ENCODE measurements around the gene CASZ1.

CASZ1 gene

GRCh38 chr1:10765304-10765703 lies 31.1 kb downstream of the CASZ1 start:
- H3K27ac ChIP-seq (ENCODE audit: low read depth, low read length) = no peak overlapping the region
- H3K9ac ChIP-seq (ENCODE audit: low read length in 5 of 5) = no peak overlapping the region
- H3K9me3 ChIP-seq (ENCODE audit: control insufficient read depth in 5 of 5, low read length in 5 of 5) = no peaks in the 10 kb centered on the region
- H3K4me3 ChIP-seq (ENCODE audit: low read depth in 1 of 5, low read length in 5 of 5) = no peak overlapping the region
- H3K4me1 ChIP-seq (ENCODE audit: control insufficient read depth in 5 of 5, insufficient read depth in 5 of 5, low read length in 5 of 5) = peaks cover 0 to 62% (median 35%) of the 10 kb centered on the region in 5 donors
- peaks cover 0 to 7% (median 3%) of the 10 kb centered on the region in 5 donors for H3K27me3 ChIP-seq (ENCODE audit: control insufficient read depth in 5 of 5, insufficient read depth in 4 of 5, low read length in 5 of 5)
- H3K36me3 ChIP-seq (ENCODE audit: control insufficient read depth in 5 of 5, insufficient read depth in 5 of 5, low read length in 5 of 5) = no peaks in the 10 kb centered on the region

DNA sequence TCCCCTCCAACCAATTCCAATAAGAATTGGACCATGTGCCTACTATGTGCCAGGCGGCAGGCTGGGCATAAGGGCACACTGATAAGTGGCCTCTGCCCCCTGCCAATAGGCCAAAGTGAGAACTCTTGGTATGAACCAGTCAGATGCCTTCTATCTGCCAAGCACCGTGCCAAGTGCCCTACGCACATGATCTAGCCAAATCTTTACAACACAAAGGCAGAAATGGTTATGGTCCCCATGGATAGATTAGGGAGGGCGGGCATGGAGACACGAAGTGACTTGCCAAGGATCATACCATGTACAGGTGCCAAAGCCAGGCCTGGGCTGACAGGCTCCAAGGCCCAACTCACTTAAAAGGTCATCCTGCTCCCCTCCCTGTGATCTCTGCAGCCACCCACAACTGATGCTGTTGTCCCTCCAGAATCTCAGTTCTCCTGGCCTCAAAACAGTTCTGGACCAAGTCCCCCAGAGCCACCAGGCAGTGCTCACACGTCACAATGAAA lies 32.1 kb downstream of the CASZ1 start:
- H3K9ac ChIP-seq (ENCODE audit: low read length in 5 of 5) = no peak overlapping the region
- no peak overlapping the region for H3K27ac ChIP-seq (ENCODE audit: low read depth, low read length)
- H3K36me3 ChIP-seq (ENCODE audit: control insufficient read depth in 5 of 5, insufficient read depth in 5 of 5, low read length in 5 of 5) = no peaks in the 10 kb centered on the region
- H3K4me3 ChIP-seq (ENCODE audit: low read depth in 1 of 5, low read length in 5 of 5) = no peak overlapping the region
- peaks cover 0 to 72% (median 35%) of the 10 kb centered on the region in 5 donors for H3K4me1 ChIP-seq (ENCODE audit: control insufficient read depth in 5 of 5, insufficient read depth in 5 of 5, low read length in 5 of 5)
- H3K9me3 ChIP-seq (ENCODE audit: control insufficient read depth in 5 of 5, low read length in 5 of 5) = no peaks in the 10 kb centered on the region
- peaks cover 2 to 7% (median 5%) of the 10 kb centered on the region in 5 donors for H3K27me3 ChIP-seq (ENCODE audit: control insufficient read depth in 5 of 5, insufficient read depth in 4 of 5, low read length in 5 of 5)

DNA sequence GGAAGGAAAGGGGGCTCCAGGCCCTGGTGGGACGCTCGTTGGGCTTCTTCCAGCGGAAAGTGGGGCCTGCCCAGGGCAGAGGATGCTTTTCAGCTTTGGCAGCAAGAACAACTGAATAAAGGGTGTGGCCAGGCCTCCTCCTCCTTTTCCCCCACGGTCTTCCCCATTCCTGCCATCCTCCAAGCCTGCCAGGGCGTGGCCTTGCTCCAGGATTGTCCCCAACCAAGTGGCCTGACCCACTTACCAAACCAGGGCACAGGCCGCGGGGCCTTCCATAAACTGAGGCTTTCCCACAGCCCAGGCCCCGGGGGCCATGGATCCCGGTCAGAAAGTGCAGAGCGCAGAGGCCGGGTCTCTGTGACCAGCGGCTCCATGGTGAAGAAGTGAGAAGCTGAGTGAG lies 33.6 kb downstream of the CASZ1 start:
- Histone ChIP-seq H3K36me3 (ENCODE audit: control insufficient read depth in 5 of 5, insufficient read depth in 5 of 5, low read length in 5 of 5) (no peaks in the 10 kb centered on the region), H3K27me3 (ENCODE audit: control insufficient read depth in 5 of 5, insufficient read depth in 4 of 5, low read length in 5 of 5) (peaks cover 3 to 12% (median 7%) of the 10 kb centered on the region in 5 donors), H3K4me3 (ENCODE audit: low read depth in 1 of 5, low read length in 5 of 5) (no peak overlapping the region), H3K9ac (ENCODE audit: low read length in 5 of 5) (peak overlapping the region in 1 of 5 donors; percentile 61), H3K4me1 (ENCODE audit: control insufficient read depth in 5 of 5, insufficient read depth in 5 of 5, low read length in 5 of 5) (peaks cover 0 to 77% (median 35%) of the 10 kb centered on the region in 5 donors), H3K9me3 (ENCODE audit: control insufficient read depth in 5 of 5, low read length in 5 of 5) (no peaks in the 10 kb centered on the region), H3K27ac (ENCODE audit: low read depth, low read length) (peak overlapping the region; percentile 38)

- Histone ChIP-seq H3K9me3 (ENCODE audit: control insufficient read depth in 5 of 5, low read length in 5 of 5) (no peaks in the 10 kb centered on the region), H3K4me1 (ENCODE audit: control insufficient read depth in 5 of 5, insufficient read depth in 5 of 5, low read length in 5 of 5) (peaks cover 0 to 81% (median 35%) of the 10 kb centered on the region in 5 donors), H3K27me3 (ENCODE audit: control insufficient read depth in 5 of 5, insufficient read depth in 4 of 5, low read length in 5 of 5) (peaks cover 3 to 12% (median 7%) of the 10 kb centered on the region in 5 donors), H3K4me3 (ENCODE audit: low read depth in 1 of 5, low read length in 5 of 5) (peak overlapping the region in 2 of 5 donors; percentile 40 to 42), H3K36me3 (ENCODE audit: control insufficient read depth in 5 of 5, insufficient read depth in 5 of 5, low read length in 5 of 5) (no peaks in the 10 kb centered on the region), H3K9ac (ENCODE audit: low read length in 5 of 5) (peak overlapping the region in 1 of 5 donors; percentile 48), H3K27ac (ENCODE audit: low read depth, low read length) (peak overlapping the region; percentile 38)
Measured at GRCh38 chr1:10762153-10762523, 34.3 kb downstream of the CASZ1 start.

- Histone ChIP-seq H3K36me3 (ENCODE audit: control insufficient read depth in 5 of 5, insufficient read depth in 5 of 5, low read length in 5 of 5) (no peaks in the 10 kb centered on the region), H3K4me3 (ENCODE audit: low read depth in 1 of 5, low read length in 5 of 5) (peak overlapping the region in 3 of 5 donors; percentile 32 to 42 (median 40)), H3K27me3 (ENCODE audit: control insufficient read depth in 5 of 5, insufficient read depth in 4 of 5, low read length in 5 of 5) (peaks cover 3 to 12% (median 7%) of the 10 kb centered on the region in 5 donors), H3K4me1 (ENCODE audit: control insufficient read depth in 5 of 5, insufficient read depth in 5 of 5, low read length in 5 of 5) (peaks cover 0 to 84% (median 40%) of the 10 kb centered on the region in 5 donors), H3K27ac (ENCODE audit: low read depth, low read length) (peak overlapping the region; percentile 38), H3K9me3 (ENCODE audit: control insufficient read depth in 5 of 5, low read length in 5 of 5) (no peaks in the 10 kb centered on the region), H3K9ac (ENCODE audit: low read length in 5 of 5) (peak overlapping the region in 2 of 5 donors; percentile 15 to 48)
Measured at GRCh38 chr1:10761503-10762152, 34.8 kb downstream of the CASZ1 start.

GRCh38 chr1:10760566-10761502 lies 35.6 kb downstream of the CASZ1 start:
- Histone ChIP-seq H3K27ac (ENCODE audit: low read depth, low read length) (peak overlapping the region; percentile 38), H3K9ac (ENCODE audit: low read length in 5 of 5) (no peak overlapping the region), H3K9me3 (ENCODE audit: control insufficient read depth in 5 of 5, low read length in 5 of 5) (no peaks in the 10 kb centered on the region), H3K36me3 (ENCODE audit: control insufficient read depth in 5 of 5, insufficient read depth in 5 of 5, low read length in 5 of 5) (no peaks in the 10 kb centered on the region), H3K27me3 (ENCODE audit: control insufficient read depth in 5 of 5, insufficient read depth in 4 of 5, low read length in 5 of 5) (peaks cover 3 to 12% (median 4%) of the 10 kb centered on the region in 5 donors), H3K4me1 (ENCODE audit: control insufficient read depth in 5 of 5, insufficient read depth in 5 of 5, low read length in 5 of 5) (peaks cover 0 to 84% (median 43%) of the 10 kb centered on the region in 5 donors), H3K4me3 (ENCODE audit: low read depth in 1 of 5, low read length in 5 of 5) (peak overlapping the region in 1 of 5 donors; percentile 32)

- no peak overlapping the region for H3K27ac ChIP-seq (ENCODE audit: low read depth, low read length)
- H3K36me3 ChIP-seq (ENCODE audit: control insufficient read depth in 5 of 5, insufficient read depth in 5 of 5, low read length in 5 of 5) = no peaks in the 10 kb centered on the region
- H3K27me3 ChIP-seq (ENCODE audit: control insufficient read depth in 5 of 5, insufficient read depth in 4 of 5, low read length in 5 of 5) = peaks cover 2 to 9% (median 4%) of the 10 kb centered on the region in 5 donors
- no peaks in the 10 kb centered on the region for H3K9me3 ChIP-seq (ENCODE audit: control insufficient read depth in 5 of 5, low read length in 5 of 5)
- H3K4me3 ChIP-seq (ENCODE audit: low read depth in 1 of 5, low read length in 5 of 5) = no peak overlapping the region
- peaks cover 0 to 78% (median 47%) of the 10 kb centered on the region in 5 donors for H3K4me1 ChIP-seq (ENCODE audit: control insufficient read depth in 5 of 5, insufficient read depth in 5 of 5, low read length in 5 of 5)
- H3K9ac ChIP-seq (ENCODE audit: low read length in 5 of 5) = no peak overlapping the region
Measured at GRCh38 chr1:10759413-10760200, 36.8 kb downstream of the CASZ1 start.

- Histone ChIP-seq H3K9me3 (ENCODE audit: control insufficient read depth in 5 of 5, low read length in 5 of 5) (no peaks in the 10 kb centered on the region), H3K27me3 (ENCODE audit: control insufficient read depth in 5 of 5, insufficient read depth in 4 of 5, low read length in 5 of 5) (peaks cover 7 to 21% (median 12%) of the 10 kb centered on the region in 5 donors), H3K9ac (ENCODE audit: low read length in 5 of 5) (peak overlapping the region in 1 of 5 donors; percentile 28), H3K36me3 (ENCODE audit: control insufficient read depth in 5 of 5, insufficient read depth in 5 of 5, low read length in 5 of 5) (no peaks in the 10 kb centered on the region), H3K4me1 (ENCODE audit: control insufficient read depth in 5 of 5, insufficient read depth in 5 of 5, low read length in 5 of 5) (peaks cover 0 to 53% (median 31%) of the 10 kb centered on the region in 5 donors), H3K4me3 (ENCODE audit: low read depth in 1 of 5, low read length in 5 of 5) (no peak overlapping the region), H3K27ac (ENCODE audit: low read depth, low read length) (no peak overlapping the region)
Measured at GRCh38 chr1:10756842-10757241, 39.6 kb downstream of the CASZ1 start.

GRCh38 chr1:10755970-10756521 lies 40.4 kb downstream of the CASZ1 start:
- peak overlapping the region in 2 of 5 donors; percentile 3 to 32 for H3K4me3 ChIP-seq (ENCODE audit: low read depth in 1 of 5, low read length in 5 of 5)
- H3K27me3 ChIP-seq (ENCODE audit: control insufficient read depth in 5 of 5, insufficient read depth in 4 of 5, low read length in 5 of 5) = peaks cover 7 to 27% (median 15%) of the 10 kb centered on the region in 5 donors
- no peaks in the 10 kb centered on the region for H3K36me3 ChIP-seq (ENCODE audit: control insufficient read depth in 5 of 5, insufficient read depth in 5 of 5, low read length in 5 of 5)
- no peak overlapping the region for H3K27ac ChIP-seq (ENCODE audit: low read depth, low read length)
- H3K4me1 ChIP-seq (ENCODE audit: control insufficient read depth in 5 of 5, insufficient read depth in 5 of 5, low read length in 5 of 5) = peaks cover 0 to 45% (median 23%) of the 10 kb centered on the region in 5 donors
- no peaks in the 10 kb centered on the region for H3K9me3 ChIP-seq (ENCODE audit: control insufficient read depth in 5 of 5, low read length in 5 of 5)
- H3K9ac ChIP-seq (ENCODE audit: low read length in 5 of 5) = peak overlapping the region in 1 of 5 donors; percentile 29
